ENCODE data around the gene CEP170B. TPM values are rescaled to one million over a fixed set of nuclear protein-coding genes. Genes with fewer than 3 reads are reported as not detected.

The CEP170B gene
- total and polyA plus RNA-seq, 2 of the 13 experiments (the other 11 are each of a cell fraction or from before 2014, with no cell fraction given): 4.3 to 8.8 TPM

DNA sequence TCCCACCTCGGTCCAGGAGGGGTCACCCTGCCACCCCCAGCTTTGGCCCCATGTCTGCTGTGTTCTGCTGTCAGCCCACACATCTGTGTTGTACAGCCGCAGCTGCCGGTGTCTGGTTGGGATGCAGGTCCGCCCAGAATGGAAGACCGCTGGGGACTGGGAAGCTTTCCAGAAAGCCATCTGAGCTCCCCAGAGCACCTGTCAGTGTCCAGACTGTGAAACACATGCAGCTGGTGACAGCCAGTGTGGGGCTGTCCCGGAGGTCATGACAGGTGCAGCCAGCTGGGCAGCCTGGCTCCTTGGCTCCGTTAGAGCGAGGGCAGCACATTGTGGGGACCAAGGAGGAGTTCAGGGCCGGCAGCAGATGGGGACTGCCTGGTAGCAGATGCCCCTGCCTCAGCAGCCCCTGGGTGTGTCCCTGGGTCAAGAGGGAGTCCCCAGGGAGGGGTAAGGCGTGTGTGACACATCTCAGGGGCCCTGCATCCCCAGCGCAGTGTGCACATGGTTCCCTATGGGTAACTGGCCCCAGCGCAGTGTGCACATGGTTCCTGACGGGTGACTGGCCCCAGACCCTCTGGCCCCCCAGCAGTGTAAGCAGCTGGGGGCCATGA, 16.4 kb downstream of the CEP170B start:
- H3K27me3 ChIP-seq (ENCODE audit: control insufficient read depth in 1 of 2, insufficient read depth in 2 of 2, low read length in 2 of 2): no peaks in the 10 kb centered on the region
- H3K4me1 ChIP-seq (ENCODE audit: insufficient read depth, low read length): no peaks in the 10 kb centered on the region
- 100% methylated on average over 10 of the region's 13 CpGs for WGBS (ENCODE audit: low lambda C conversion rate)
- no peaks in the 10 kb centered on the region for H3K9me3 ChIP-seq (ENCODE audit: low read length)
- no peak overlapping the region for H3K4me2 ChIP-seq (ENCODE audit: low read depth, low read length)
- CTCF ChIA-PET (ENCODE audit: low intra/inter-chr PET ratio, low total read pairs): no interaction called here
- in situ Hi-C loops (cut with HindIII; ENCODE audit: extremely low pct_ligation_motif_present, low pct_unique_long_range_greater_than_20kb) (no loop called here), intact Hi-C loops (cut with micrococcal nuclease; ENCODE audit: unreplicated experiment) (no loop called here)
- peaks cover 15 to 35% of the 10 kb centered on the region in 2 experiments; a peak in 4 of 5 replicates for H3K36me3 ChIP-seq (replicated peaks in 1 of 2; ENCODE audit: control insufficient read depth in 1 of 2, insufficient read depth in 2 of 2, low read length in 2 of 2)
- DNase-seq (ENCODE audit: low spot score) (no peak), ATAC-seq (no peak), FAIRE-seq (no peak)
- H3K4me3 ChIP-seq (replicated peaks in 1 of 3; ENCODE audit: insufficient read depth in 1 of 3, low read depth in 2 of 3, low read length in 3 of 3): no peak overlapping the region
- H3K9ac ChIP-seq (ENCODE audit: insufficient read depth, low read depth, low read length): no peak overlapping the region
- POLR2A ChIA-PET: no interaction called here
- no TSS peak for BruUV-seq (replicated peaks)
- H2AFZ ChIP-seq (ENCODE audit: low read length): no peak overlapping the region
- no peaks in the 10 kb centered on the region for H3K79me2 ChIP-seq (ENCODE audit: insufficient read depth, low read length)
- peaks cover 4% of the 10 kb centered on the region; the same call in 1 of the 2 replicates for H4K20me1 ChIP-seq (ENCODE audit: insufficient read depth, low read length)
- no peak overlapping the region for H3K27ac ChIP-seq (ENCODE audit: extremely low read length, insufficient read depth, low read length)
- no peak for TF ChIP-seq MLLT10 (CRISPR knock-in tag; IDR thresholded peaks at IDR 0.05)
- no peak for TF ChIP-seq ZNF761 (CRISPR knock-in tag; conservative IDR thresholded peaks at IDR 0.05)
- no peak for TF ChIP-seq ZNF879 (CRISPR knock-in tag; IDR thresholded peaks at IDR 0.05)
- TF ChIP-seq ZBTB39 (CRISPR knock-in tag; IDR thresholded peaks at IDR 0.05): no peak

- H3K27me3 ChIP-seq (ENCODE audit: control insufficient read depth in 1 of 2, insufficient read depth in 2 of 2, low read length in 2 of 2): no peaks in the 10 kb centered on the region
- BruUV-seq (replicated peaks): no TSS peak
- no peaks in the 10 kb centered on the region for H3K9me3 ChIP-seq (ENCODE audit: low read length)
- peaks cover 15 to 29% of the 10 kb centered on the region in 2 experiments; a peak in 3 of 5 replicates for H3K36me3 ChIP-seq (replicated peaks in 1 of 2; ENCODE audit: control insufficient read depth in 1 of 2, insufficient read depth in 2 of 2, low read length in 2 of 2)
- H3K4me3 ChIP-seq (replicated peaks in 1 of 3; ENCODE audit: insufficient read depth in 1 of 3, low read depth in 2 of 3, low read length in 3 of 3): no peak overlapping the region
- H3K27ac ChIP-seq (ENCODE audit: extremely low read length, insufficient read depth, low read length): no peak overlapping the region
- WGBS (ENCODE audit: low lambda C conversion rate): 92% methylated on average over 4 of the region's 13 CpGs
- no peaks in the 10 kb centered on the region for H3K79me2 ChIP-seq (ENCODE audit: insufficient read depth, low read length)
- ChIA-PET CTCF (ENCODE audit: low intra/inter-chr PET ratio, low total read pairs) (no interaction called here), POLR2A (no interaction called here)
- no peak overlapping the region for H3K4me2 ChIP-seq (ENCODE audit: low read depth, low read length)
- in situ Hi-C loops (cut with HindIII; ENCODE audit: extremely low pct_ligation_motif_present, low pct_unique_long_range_greater_than_20kb): no loop called here
- intact Hi-C loops (cut with micrococcal nuclease; ENCODE audit: unreplicated experiment): no loop called here
- no peak overlapping the region for H3K9ac ChIP-seq (ENCODE audit: insufficient read depth, low read depth, low read length)
- no peaks in the 10 kb centered on the region for H4K20me1 ChIP-seq (ENCODE audit: insufficient read depth, low read length)
- no peak for FAIRE-seq
- no peak overlapping the region for H2AFZ ChIP-seq (ENCODE audit: low read length)
- no peak; the same call in 2 of the 3 replicates for ATAC-seq
- H3K4me1 ChIP-seq (ENCODE audit: insufficient read depth, low read length): no peaks in the 10 kb centered on the region
- DNase-seq (ENCODE audit: low spot score): no peak
- TF ChIP-seq MLX (CRISPR knock-in tag; IDR thresholded peaks at IDR 0.05) (no peak), GATAD1 (CRISPR knock-in tag; IDR thresholded peaks at IDR 0.05) (no peak), GLMP (CRISPR knock-in tag; IDR thresholded peaks at IDR 0.05; ENCODE audit: borderline replicate concordance) (no peak), ATRX (CRISPR knock-in tag; IDR thresholded peaks at IDR 0.05; ENCODE audit: borderline replicate concordance) (no peak), SMARCE1 (IDR thresholded peaks at IDR 0.05; ENCODE audit: borderline replicate concordance) (no peak), AGO2 (optimal IDR thresholded peaks at IDR 0.05; ENCODE audit: low read depth, low read length) (peak; percentile 19), POLR2A (IDR thresholded peaks at IDR 0.05; ENCODE audit: insufficient read depth in 1 of 2, low read depth in 2 of 2, low read length in 2 of 2) (no peak)
- TF ChIP-seq, protein P1, sequence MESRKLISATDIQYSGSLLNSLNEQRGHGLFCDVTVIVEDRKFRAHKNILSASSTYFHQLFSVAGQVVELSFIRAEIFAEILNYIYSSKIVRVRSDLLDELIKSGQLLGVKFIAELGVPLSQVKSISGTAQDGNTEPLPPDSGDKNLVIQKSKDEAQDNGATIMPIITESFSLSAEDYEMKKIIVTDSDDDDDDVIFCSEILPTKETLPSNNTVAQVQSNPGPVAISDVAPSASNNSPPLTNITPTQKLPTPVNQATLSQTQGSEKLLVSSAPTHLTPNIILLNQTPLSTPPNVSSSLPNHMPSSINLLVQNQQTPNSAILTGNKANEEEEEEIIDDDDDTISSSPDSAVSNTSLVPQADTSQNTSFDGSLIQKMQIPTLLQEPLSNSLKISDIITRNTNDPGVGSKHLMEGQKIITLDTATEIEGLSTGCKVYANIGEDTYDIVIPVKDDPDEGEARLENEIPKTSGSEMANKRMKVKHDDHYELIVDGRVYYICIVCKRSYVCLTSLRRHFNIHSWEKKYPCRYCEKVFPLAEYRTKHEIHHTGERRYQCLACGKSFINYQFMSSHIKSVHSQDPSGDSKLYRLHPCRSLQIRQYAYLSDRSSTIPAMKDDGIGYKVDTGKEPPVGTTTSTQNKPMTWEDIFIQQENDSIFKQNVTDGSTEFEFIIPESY (CRISPR knock-in tag; IDR thresholded peaks at IDR 0.05): peak; percentile 35; the same call in 1 of the 2 replicates
Observed at GRCh38 chr14:104882325-104882973, 17.4 kb downstream of the CEP170B start.
